ENCODE data around the gene ELN.

- no peak for TF ChIP-seq MAX (IDR thresholded peaks at IDR 0.05)
- TF ChIP-seq JUN (IDR thresholded peaks at IDR 0.05; ENCODE audit: low read depth, low read length): no peak
- no peak for TF ChIP-seq EP300 (IDR thresholded peaks at IDR 0.05; ENCODE audit: borderline replicate concordance in 1 of 2, low read depth in 2 of 2, low read length in 2 of 2)
Observed at GRCh38 chr7:73983437-73984164, 44.4 kb upstream of the ELN start.
